HepG2 (cell line): ENCODE data around the gene NTPCR. TPM values are rescaled to one million over a fixed set of nuclear protein-coding genes. Genes with fewer than 3 reads are reported as not detected.

Experiments used
- AHR ChIP-seq: IDR thresholded peaks from 2 replicates; pipeline ENCODE4 v1.6.1; 2018; ENCODE audit warnings: missing genetic modification reagents, missing compliant biosample characterization
- CBFB ChIP-seq: sonication (generic); formaldehyde crosslinking; IDR thresholded peaks from 2 replicates; pipeline ENCODE4 v1.4.0; 2020; ENCODE audit warnings: missing genetic modification reagents
- CENPT ChIP-seq: sonication (generic); formaldehyde crosslinking; IDR thresholded peaks from 2 replicates; pipeline ENCODE4 v1.8.0; 2022; ENCODE audit warnings: low read depth, mild to moderate bottlenecking, moderate library complexity, missing genetic modification reagents
- KDM3A ChIP-seq: IDR thresholded peaks from 2 replicates; pipeline ENCODE4 v1.6.1; 2018; ENCODE audit warnings: low read depth, missing compliant biosample characterization
- ZFP62 ChIP-seq: sonication (generic); formaldehyde crosslinking; IDR thresholded peaks from 2 replicates; pipeline ENCODE4 v1.4.0; 2020; ENCODE audit warnings: missing genetic modification reagents
- ZNF292 ChIP-seq: sonication (generic); formaldehyde crosslinking; IDR thresholded peaks from 2 replicates; pipeline ENCODE4 v1.8.1; 2022; ENCODE audit warnings: mild to moderate bottlenecking, low read depth, missing genetic modification reagents, borderline replicate concordance
- ZNF333 ChIP-seq: sonication (generic); formaldehyde crosslinking; IDR thresholded peaks from 2 replicates; pipeline ENCODE4 v1.4.0; 2020; ENCODE audit warnings: mild to moderate bottlenecking, missing genetic modification reagents, borderline replicate concordance
- ZNF337 ChIP-seq: sonication (generic); formaldehyde crosslinking; IDR thresholded peaks from 2 replicates; pipeline ENCODE4 v1.5.1; 2020; ENCODE audit warnings: missing genetic modification reagents, low read depth, mild to moderate bottlenecking, borderline replicate concordance
- polyA plus RNA-seq, 8 experiments: library from polyadenylated mRNA; depleted of rRNA in 3 of 8; stranded (reverse) in 7 of 8; unstranded in 1 of 8; fragments of >200 nt; fragmentation: Illumina TruSeq in 4 of 8; extraction: Trizol in 4 of 8; gene quantifications; 2 replicates each; pipeline versions ENCODE4 v1.2.1 to v1.2.3, GENCODE V29; 2011 to 2016; ENCODE audit warnings: low read depth in 4 of 8, missing spikeins in 1 of 8, mixed read lengths in 1 of 8; ENCODE audit not compliant: insufficient read depth in 1 of 8
- total RNA-seq, 5 experiments: library from RNA; depleted of rRNA; stranded (reverse); fragments of >200 nt; fragmentation: Illumina TruSeq; extraction: Trizol; gene quantifications; 2 replicates each; pipeline ENCODE4 v1.2.3, GENCODE V29; 2016; ENCODE audit warnings: low read depth in 1 of 5
- TF ChIP-seq, protein P1 (sequence below): sonication (generic); formaldehyde crosslinking; IDR thresholded peaks from 2 replicates; pipeline ENCODE4 v1.4.0; 2020; ENCODE audit warnings: missing genetic modification reagents
- TF ChIP-seq, protein P2 (sequence below): sonication (generic); formaldehyde crosslinking; IDR thresholded peaks from 2 replicates; pipeline ENCODE4 v1.5.0; 2020; ENCODE audit warnings: mild to moderate bottlenecking, missing genetic modification reagents
- TF ChIP-seq, protein P3 (sequence below): sonication (generic); formaldehyde crosslinking; IDR thresholded peaks from 2 replicates; pipeline ENCODE4 v1.4.0; 2020; ENCODE audit warnings: missing genetic modification reagents
- TF ChIP-seq, protein P4 (sequence below): sonication (generic); formaldehyde crosslinking; IDR thresholded peaks from 2 replicates; pipeline ENCODE4 v1.5.0; 2020; ENCODE audit warnings: missing genetic modification reagents
- TF ChIP-seq, protein P5 (sequence below): sonication (generic); formaldehyde crosslinking; IDR thresholded peaks from 2 replicates; pipeline ENCODE4 v1.4.0; 2020; ENCODE audit warnings: mild to moderate bottlenecking, missing genetic modification reagents, borderline replicate concordance

NTPCR gene
- total and polyA plus RNA-seq, 2 of the 13 experiments (the other 11 are each of a cell fraction or from before 2014, with no cell fraction given): 11.7 to 47.0 TPM

DNA sequence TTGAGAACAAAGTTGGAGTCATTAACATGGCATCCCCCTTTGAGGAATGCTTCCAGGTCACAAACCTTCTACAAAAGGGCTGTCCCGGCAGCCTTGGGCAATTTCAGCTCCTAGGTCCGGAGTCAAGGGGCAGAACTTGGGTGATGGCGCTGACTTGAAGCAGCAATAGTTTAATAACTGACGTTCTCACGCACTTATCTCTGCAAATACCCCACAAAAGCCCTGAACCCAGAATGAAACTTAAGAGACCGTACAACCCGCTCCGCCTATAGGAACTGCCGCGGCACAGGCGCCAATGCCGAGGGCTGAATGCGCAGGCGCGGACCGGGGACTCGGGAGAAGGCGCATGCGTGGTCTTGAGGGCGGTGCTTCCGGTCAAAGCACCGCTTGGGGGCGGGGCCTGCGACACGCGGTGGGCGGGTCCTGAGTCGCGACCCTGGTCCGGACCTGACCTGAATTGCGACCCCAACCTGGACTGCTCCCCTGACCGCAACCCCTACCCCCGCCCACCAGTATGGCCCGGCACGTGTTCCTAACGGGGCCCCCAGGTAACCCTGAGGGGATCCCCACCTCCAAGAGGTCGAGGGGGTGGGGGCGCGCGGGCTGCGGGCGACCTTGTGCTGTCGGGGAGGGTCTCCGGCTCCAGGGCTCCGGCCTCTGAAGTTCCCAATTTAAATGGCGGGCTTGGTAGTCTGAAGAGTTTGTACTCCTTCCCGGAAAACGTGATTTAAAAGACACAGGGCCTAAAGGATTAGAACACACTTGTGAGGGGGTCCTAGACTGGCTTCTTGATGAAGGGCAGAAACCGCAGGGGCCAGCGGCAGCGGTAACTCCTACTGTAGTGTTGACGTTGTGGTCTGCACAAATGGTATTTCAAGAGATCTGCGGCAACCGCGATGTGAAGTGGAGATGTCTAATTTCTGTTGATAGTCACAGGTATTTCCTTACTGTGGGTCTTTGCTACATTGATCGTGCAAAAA is at the start of gene NTPCR (continued):
- TF ChIP-seq, protein P1, sequence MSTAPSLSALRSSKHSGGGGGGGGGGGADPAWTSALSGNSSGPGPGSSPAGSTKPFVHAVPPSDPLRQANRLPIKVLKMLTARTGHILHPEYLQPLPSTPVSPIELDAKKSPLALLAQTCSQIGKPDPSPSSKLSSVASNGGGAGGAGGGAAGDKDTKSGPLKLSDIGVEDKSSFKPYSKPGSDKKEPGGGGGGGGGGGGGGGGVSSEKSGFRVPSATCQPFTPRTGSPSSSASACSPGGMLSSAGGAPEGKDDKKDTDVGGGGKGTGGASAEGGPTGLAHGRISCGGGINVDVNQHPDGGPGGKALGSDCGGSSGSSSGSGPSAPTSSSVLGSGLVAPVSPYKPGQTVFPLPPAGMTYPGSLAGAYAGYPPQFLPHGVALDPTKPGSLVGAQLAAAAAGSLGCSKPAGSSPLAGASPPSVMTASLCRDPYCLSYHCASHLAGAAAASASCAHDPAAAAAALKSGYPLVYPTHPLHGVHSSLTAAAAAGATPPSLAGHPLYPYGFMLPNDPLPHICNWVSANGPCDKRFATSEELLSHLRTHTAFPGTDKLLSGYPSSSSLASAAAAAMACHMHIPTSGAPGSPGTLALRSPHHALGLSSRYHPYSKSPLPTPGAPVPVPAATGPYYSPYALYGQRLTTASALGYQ (CRISPR knock-in tag): no peak
- 0 out of 2 replicates have a peak, but pooled peaks have one; percentile 53 for TF ChIP-seq AHR (CRISPR knock-in tag)
- TF ChIP-seq, protein P2, sequence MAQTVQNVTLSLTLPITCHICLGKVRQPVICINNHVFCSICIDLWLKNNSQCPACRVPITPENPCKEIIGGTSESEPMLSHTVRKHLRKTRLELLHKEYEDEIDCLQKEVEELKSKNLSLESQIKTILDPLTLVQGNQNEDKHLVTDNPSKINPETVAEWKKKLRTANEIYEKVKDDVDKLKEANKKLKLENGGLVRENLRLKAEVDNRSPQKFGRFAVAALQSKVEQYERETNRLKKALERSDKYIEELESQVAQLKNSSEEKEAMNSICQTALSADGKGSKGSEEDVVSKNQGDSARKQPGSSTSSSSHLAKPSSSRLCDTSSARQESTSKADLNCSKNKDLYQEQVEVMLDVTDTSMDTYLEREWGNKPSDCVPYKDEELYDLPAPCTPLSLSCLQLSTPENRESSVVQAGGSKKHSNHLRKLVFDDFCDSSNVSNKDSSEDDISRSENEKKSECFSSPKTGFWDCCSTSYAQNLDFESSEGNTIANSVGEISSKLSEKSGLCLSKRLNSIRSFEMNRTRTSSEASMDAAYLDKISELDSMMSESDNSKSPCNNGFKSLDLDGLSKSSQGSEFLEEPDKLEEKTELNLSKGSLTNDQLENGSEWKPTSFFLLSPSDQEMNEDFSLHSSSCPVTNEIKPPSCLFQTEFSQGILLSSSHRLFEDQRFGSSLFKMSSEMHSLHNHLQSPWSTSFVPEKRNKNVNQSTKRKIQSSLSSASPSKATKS: no peak
- TF ChIP-seq ZNF337 (CRISPR knock-in tag): no peak
- TF ChIP-seq CBFB: no peak
- no peak for TF ChIP-seq ZFP62
- TF ChIP-seq ZNF333 (CRISPR knock-in tag): no peak
- TF ChIP-seq KDM3A (CRISPR knock-in tag): no peak
- peak; percentile 41; the same call in 1 of the 2 replicates for TF ChIP-seq ZNF292 (CRISPR knock-in tag)
- TF ChIP-seq, protein P3, sequence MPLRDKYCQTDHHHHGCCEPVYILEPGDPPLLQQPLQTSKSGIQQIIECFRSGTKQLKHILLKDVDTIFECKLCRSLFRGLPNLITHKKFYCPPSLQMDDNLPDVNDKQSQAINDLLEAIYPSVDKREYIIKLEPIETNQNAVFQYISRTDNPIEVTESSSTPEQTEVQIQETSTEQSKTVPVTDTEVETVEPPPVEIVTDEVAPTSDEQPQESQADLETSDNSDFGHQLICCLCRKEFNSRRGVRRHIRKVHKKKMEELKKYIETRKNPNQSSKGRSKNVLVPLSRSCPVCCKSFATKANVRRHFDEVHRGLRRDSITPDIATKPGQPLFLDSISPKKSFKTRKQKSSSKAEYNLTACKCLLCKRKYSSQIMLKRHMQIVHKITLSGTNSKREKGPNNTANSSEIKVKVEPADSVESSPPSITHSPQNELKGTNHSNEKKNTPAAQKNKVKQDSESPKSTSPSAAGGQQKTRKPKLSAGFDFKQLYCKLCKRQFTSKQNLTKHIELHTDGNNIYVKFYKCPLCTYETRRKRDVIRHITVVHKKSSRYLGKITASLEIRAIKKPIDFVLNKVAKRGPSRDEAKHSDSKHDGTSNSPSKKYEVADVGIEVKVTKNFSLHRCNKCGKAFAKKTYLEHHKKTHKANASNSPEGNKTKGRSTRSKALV (CRISPR knock-in tag): 0 out of 2 replicates have a peak, but pooled peaks have one; percentile 10
- TF ChIP-seq, protein P4, sequence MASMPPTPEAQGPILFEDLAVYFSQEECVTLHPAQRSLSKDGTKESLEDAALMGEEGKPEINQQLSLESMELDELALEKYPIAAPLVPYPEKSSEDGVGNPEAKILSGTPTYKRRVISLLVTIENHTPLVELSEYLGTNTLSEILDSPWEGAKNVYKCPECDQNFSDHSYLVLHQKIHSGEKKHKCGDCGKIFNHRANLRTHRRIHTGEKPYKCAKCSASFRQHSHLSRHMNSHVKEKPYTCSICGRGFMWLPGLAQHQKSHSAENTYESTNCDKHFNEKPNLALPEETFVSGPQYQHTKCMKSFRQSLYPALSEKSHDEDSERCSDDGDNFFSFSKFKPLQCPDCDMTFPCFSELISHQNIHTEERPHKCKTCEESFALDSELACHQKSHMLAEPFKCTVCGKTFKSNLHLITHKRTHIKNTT (CRISPR knock-in tag): no peak
- TF ChIP-seq CENPT (CRISPR knock-in tag): no peak
- TF ChIP-seq, protein P5, sequence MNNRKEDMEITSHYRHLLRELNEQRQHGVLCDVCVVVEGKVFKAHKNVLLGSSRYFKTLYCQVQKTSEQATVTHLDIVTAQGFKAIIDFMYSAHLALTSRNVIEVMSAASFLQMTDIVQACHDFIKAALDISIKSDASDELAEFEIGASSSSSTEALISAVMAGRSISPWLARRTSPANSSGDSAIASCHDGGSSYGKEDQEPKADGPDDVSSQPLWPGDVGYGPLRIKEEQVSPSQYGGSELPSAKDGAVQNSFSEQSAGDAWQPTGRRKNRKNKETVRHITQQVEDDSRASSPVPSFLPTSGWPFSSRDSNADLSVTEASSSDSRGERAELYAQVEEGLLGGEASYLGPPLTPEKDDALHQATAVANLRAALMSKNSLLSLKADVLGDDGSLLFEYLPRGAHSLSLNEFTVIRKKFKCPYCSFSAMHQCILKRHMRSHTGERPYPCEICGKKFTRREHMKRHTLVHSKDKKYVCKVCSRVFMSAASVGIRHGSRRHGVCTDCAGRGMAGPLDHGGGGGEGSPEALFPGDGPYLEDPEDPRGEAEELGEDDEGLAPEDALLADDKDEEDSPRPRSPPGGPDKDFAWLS (CRISPR knock-in tag): no peak
